ENCODE measurements around the gene DDR2.

DNA sequence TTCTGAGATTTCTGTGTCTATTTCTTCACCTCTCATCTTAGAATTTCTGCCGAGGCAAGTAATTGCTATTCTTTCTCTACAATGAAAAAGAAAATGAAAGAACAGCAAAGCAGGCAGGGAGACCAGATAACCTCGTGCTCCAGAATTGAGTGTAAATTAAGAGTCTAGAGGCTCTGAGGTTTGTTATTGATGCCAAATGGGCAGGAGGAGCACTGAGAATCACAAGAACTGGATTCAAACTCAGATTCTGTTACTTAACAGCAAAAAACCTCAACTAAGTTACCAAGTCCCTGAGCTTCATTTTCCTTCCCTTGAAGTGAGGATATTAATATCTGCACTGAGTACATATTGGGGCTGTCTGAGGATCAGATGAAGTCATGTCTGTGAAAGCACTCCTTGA, 5.5 kb upstream of the DDR2 start:
- TF ChIP-seq TCF7L2 (IDR thresholded peaks at IDR 0.05; ENCODE audit: low read depth, low read length) (no peak), CTCF (IDR thresholded peaks at IDR 0.05) (no peak), POLR2AphosphoS5 (IDR thresholded peaks at IDR 0.05; ENCODE audit: low read depth, low read length) (no peak)
